Measurements from ENCODE around the gene CDKN1C. TPM values are rescaled to one million over a fixed set of nuclear protein-coding genes. Genes with fewer than 3 reads are reported as not detected.

Gene CDKN1C
- polyA plus RNA-seq, 1 of the 3 experiments (the other 2 are of a cell fraction): 1.6 TPM

GRCh38 chr11:2839395-2839943 lies 46.1 kb downstream of the CDKN1C start:
- Histone ChIP-seq H4K20me1 (ENCODE audit: insufficient read depth) (no peaks in the 10 kb centered on the region), H3K4me2 (no peak overlapping the region), H3K4me1 (ENCODE audit: control insufficient read depth in 1 of 2, insufficient read depth in 2 of 2, low read depth in 1 of 2, low read length in 1 of 2) (peaks cover 0 to 33% of the 10 kb centered on the region in 2 experiments; a peak in 1 of 4 replicates), H3K27me3 (ENCODE audit: insufficient read depth) (no peaks in the 10 kb centered on the region), H3K36me3 (replicated peaks in 1 of 2; ENCODE audit: control insufficient read depth in 1 of 2, insufficient read depth in 2 of 2, low read length in 1 of 2) (no peaks in the 10 kb centered on the region), H3K79me2 (ENCODE audit: insufficient read depth) (no peaks in the 10 kb centered on the region), H3K4me3 (ENCODE audit: low read depth in 2 of 2, low read length in 1 of 2) (no peak overlapping the region), H3K9me3 (no peaks in the 10 kb centered on the region), H3K27ac (ENCODE audit: low read depth in 2 of 2, low read length in 1 of 2) (peak overlapping the region in 1 of 2 experiments; percentile 28; a peak in 1 of 4 replicates), H3K9ac (no peak overlapping the region), H3F3A (replicated peaks; ENCODE audit: insufficient read depth) (no peaks in the 10 kb centered on the region), H2AFZ (ENCODE audit: low read depth) (no peak overlapping the region), H3K9me2 (no peaks in the 10 kb centered on the region)
- TF ChIP-seq, protein P1, sequence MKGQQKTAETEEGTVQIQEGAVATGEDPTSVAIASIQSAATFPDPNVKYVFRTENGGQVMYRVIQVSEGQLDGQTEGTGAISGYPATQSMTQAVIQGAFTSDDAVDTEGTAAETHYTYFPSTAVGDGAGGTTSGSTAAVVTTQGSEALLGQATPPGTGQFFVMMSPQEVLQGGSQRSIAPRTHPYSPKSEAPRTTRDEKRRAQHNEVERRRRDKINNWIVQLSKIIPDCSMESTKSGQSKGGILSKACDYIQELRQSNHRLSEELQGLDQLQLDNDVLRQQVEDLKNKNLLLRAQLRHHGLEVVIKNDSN (IDR thresholded peaks at IDR 0.05; ENCODE audit: borderline replicate concordance, low read depth): no peak
- peak; percentile 66; the same call in 1 of the 2 replicates for TF ChIP-seq MXI1 (IDR thresholded peaks at IDR 0.05; ENCODE audit: low read depth, low read length)
- TF ChIP-seq SIN3A (IDR thresholded peaks at IDR 0.05; ENCODE audit: borderline replicate concordance, low read depth, low read length): no peak
- no peak for TF ChIP-seq CHD2 (IDR thresholded peaks at IDR 0.05; ENCODE audit: low read length, partially characterized antibody)
- TF ChIP-seq, protein P2, sequence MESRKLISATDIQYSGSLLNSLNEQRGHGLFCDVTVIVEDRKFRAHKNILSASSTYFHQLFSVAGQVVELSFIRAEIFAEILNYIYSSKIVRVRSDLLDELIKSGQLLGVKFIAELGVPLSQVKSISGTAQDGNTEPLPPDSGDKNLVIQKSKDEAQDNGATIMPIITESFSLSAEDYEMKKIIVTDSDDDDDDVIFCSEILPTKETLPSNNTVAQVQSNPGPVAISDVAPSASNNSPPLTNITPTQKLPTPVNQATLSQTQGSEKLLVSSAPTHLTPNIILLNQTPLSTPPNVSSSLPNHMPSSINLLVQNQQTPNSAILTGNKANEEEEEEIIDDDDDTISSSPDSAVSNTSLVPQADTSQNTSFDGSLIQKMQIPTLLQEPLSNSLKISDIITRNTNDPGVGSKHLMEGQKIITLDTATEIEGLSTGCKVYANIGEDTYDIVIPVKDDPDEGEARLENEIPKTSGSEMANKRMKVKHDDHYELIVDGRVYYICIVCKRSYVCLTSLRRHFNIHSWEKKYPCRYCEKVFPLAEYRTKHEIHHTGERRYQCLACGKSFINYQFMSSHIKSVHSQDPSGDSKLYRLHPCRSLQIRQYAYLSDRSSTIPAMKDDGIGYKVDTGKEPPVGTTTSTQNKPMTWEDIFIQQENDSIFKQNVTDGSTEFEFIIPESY (IDR thresholded peaks at IDR 0.05; ENCODE audit: borderline replicate concordance, low read depth): no peak
- 69% methylated on average over 23 of the region's 23 CpGs for WGBS (ENCODE audit: low lambda C conversion rate)
- ChIA-PET CTCF (no interaction called here), POLR2A (interaction anchor here (1.2 kb wide), 1 partner anchor 257 kb away, joined by 3 read pairs; no protein-coding TSS in a partner anchor)
- peak; percentile 86 for DNase-seq

- no peaks in the 10 kb centered on the region for H3K9me2 ChIP-seq
- H4K20me1 ChIP-seq (ENCODE audit: insufficient read depth): no peaks in the 10 kb centered on the region
- H3K9me3 ChIP-seq: no peaks in the 10 kb centered on the region
- no peak overlapping the region; a peak in 1 of 4 replicates for H3K27ac ChIP-seq (ENCODE audit: low read depth in 2 of 2, low read length in 1 of 2)
- H3K4me1 ChIP-seq (ENCODE audit: control insufficient read depth in 1 of 2, insufficient read depth in 2 of 2, low read depth in 1 of 2, low read length in 1 of 2): peaks cover 0 to 34% of the 10 kb centered on the region in 2 experiments; a peak in 1 of 4 replicates
- ChIA-PET POLR2A (interaction anchor here (1.2 kb wide), 1 partner anchor 256 kb away, joined by 3 read pairs; no protein-coding TSS in a partner anchor), CTCF (no interaction called here)
- no peaks in the 10 kb centered on the region for H3K36me3 ChIP-seq (replicated peaks in 1 of 2; ENCODE audit: control insufficient read depth in 1 of 2, insufficient read depth in 2 of 2, low read length in 1 of 2)
- H3K79me2 ChIP-seq (ENCODE audit: insufficient read depth): no peaks in the 10 kb centered on the region
- H3K9ac ChIP-seq: no peak overlapping the region
- TF ChIP-seq SIN3A (IDR thresholded peaks at IDR 0.05; ENCODE audit: borderline replicate concordance, low read depth, low read length) (no peak), NRF1 (IDR thresholded peaks at IDR 0.05; ENCODE audit: low read depth, low read length) (no peak), MXI1 (IDR thresholded peaks at IDR 0.05; ENCODE audit: low read depth, low read length) (no peak), ELF1 (IDR thresholded peaks at IDR 0.05) (no peak), RXRA (IDR thresholded peaks at IDR 0.05; ENCODE audit: borderline replicate concordance, low read depth) (no peak), JUND (IDR thresholded peaks at IDR 0.05) (no peak)
- TF ChIP-seq, protein P3, sequence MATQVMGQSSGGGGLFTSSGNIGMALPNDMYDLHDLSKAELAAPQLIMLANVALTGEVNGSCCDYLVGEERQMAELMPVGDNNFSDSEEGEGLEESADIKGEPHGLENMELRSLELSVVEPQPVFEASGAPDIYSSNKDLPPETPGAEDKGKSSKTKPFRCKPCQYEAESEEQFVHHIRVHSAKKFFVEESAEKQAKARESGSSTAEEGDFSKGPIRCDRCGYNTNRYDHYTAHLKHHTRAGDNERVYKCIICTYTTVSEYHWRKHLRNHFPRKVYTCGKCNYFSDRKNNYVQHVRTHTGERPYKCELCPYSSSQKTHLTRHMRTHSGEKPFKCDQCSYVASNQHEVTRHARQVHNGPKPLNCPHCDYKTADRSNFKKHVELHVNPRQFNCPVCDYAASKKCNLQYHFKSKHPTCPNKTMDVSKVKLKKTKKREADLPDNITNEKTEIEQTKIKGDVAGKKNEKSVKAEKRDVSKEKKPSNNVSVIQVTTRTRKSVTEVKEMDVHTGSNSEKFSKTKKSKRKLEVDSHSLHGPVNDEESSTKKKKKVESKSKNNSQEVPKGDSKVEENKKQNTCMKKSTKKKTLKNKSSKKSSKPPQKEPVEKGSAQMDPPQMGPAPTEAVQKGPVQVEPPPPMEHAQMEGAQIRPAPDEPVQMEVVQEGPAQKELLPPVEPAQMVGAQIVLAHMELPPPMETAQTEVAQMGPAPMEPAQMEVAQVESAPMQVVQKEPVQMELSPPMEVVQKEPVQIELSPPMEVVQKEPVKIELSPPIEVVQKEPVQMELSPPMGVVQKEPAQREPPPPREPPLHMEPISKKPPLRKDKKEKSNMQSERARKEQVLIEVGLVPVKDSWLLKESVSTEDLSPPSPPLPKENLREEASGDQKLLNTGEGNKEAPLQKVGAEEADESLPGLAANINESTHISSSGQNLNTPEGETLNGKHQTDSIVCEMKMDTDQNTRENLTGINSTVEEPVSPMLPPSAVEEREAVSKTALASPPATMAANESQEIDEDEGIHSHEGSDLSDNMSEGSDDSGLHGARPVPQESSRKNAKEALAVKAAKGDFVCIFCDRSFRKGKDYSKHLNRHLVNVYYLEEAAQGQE (IDR thresholded peaks at IDR 0.05; ENCODE audit: low read depth, low read length): no peak
- TF ChIP-seq, protein P2 (IDR thresholded peaks at IDR 0.05; ENCODE audit: borderline replicate concordance, low read depth): no peak
- TF ChIP-seq, protein P4, sequence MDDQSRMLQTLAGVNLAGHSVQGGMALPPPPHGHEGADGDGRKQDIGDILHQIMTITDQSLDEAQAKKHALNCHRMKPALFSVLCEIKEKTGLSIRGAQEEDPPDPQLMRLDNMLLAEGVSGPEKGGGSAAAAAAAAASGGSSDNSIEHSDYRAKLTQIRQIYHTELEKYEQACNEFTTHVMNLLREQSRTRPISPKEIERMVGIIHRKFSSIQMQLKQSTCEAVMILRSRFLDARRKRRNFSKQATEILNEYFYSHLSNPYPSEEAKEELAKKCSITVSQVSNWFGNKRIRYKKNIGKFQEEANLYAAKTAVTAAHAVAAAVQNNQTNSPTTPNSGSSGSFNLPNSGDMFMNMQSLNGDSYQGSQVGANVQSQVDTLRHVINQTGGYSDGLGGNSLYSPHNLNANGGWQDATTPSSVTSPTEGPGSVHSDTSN (IDR thresholded peaks at IDR 0.05): no peak
- H3K27me3 ChIP-seq (ENCODE audit: insufficient read depth): no peaks in the 10 kb centered on the region
- WGBS (ENCODE audit: low lambda C conversion rate): 55% methylated on average over 5 of the region's 25 CpGs
- H3K4me3 ChIP-seq (ENCODE audit: low read depth in 2 of 2, low read length in 1 of 2): no peak overlapping the region
- H2AFZ ChIP-seq (ENCODE audit: low read depth): no peak overlapping the region
- no peaks in the 10 kb centered on the region for H3F3A ChIP-seq (replicated peaks; ENCODE audit: insufficient read depth)
- no peak overlapping the region for H3K4me2 ChIP-seq
- DNase-seq: no peak
Observed at GRCh38 chr11:2838676-2839294, 46.8 kb downstream of the CDKN1C start.

All from SK-N-SH (cell line).